SK-N-SH (cell line): ENCODE data around the gene CTTN.

ENCODE experiments used
- MEF2A ChIP-seq: IDR thresholded peaks from 2 replicates; pipeline ENCODE4 v1.4.0; 2012; ENCODE audit warnings: low read depth, borderline replicate concordance
- NRF1 ChIP-seq: IDR thresholded peaks from 2 replicates; pipeline ENCODE4 v1.6.1; 2012; ENCODE audit warnings: low read depth, mild to moderate bottlenecking, low read length
- TF ChIP-seq, protein P1 (sequence below): fragments of 200-600 bp; sonication (generic); IDR thresholded peaks from 2 replicates; pipeline ENCODE4 v1.6.1; 2017; ENCODE audit warnings: antibody characterized with exemption, mild to moderate bottlenecking, moderate library complexity
- TF ChIP-seq, protein P2 (sequence below): fragments of 150-350 bp; IDR thresholded peaks from 2 replicates; pipeline ENCODE4 v1.6.1; 2017; ENCODE audit warnings: antibody characterized with exemption, low read length, low read depth, borderline replicate concordance

DNA sequence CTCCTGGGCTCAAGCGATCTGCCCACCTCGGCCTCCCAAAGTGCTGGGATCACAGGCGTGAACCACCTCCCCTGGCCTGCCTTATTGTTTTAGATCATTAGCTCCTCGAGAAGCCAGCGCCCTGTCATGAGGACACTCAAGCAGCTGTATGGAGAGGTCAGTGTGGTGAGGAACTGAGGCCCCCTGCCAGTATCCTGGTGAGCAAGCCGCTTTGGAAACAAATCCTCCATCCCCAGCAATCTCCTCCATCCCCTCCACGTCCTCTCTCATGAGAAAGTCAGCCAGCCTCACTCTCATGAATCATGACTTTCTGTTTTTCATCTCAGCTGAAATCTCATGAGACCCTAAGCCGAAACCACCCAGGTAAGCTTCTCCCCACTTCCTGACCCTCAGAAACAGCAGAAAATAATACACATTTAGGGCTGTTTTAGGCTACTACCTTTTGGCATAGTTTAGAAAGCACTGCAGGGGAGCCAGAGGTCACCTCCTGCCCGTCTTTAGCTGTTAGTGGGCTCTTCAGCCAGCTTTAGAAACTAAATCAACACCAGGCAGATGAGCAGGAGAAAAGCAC lies 56.0 kb downstream of the CTTN start:
- no peak for TF ChIP-seq MEF2A
- TF ChIP-seq, protein P1, sequence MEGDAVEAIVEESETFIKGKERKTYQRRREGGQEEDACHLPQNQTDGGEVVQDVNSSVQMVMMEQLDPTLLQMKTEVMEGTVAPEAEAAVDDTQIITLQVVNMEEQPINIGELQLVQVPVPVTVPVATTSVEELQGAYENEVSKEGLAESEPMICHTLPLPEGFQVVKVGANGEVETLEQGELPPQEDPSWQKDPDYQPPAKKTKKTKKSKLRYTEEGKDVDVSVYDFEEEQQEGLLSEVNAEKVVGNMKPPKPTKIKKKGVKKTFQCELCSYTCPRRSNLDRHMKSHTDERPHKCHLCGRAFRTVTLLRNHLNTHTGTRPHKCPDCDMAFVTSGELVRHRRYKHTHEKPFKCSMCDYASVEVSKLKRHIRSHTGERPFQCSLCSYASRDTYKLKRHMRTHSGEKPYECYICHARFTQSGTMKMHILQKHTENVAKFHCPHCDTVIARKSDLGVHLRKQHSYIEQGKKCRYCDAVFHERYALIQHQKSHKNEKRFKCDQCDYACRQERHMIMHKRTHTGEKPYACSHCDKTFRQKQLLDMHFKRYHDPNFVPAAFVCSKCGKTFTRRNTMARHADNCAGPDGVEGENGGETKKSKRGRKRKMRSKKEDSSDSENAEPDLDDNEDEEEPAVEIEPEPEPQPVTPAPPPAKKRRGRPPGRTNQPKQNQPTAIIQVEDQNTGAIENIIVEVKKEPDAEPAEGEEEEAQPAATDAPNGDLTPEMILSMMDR: no peak
- TF ChIP-seq, protein P2, sequence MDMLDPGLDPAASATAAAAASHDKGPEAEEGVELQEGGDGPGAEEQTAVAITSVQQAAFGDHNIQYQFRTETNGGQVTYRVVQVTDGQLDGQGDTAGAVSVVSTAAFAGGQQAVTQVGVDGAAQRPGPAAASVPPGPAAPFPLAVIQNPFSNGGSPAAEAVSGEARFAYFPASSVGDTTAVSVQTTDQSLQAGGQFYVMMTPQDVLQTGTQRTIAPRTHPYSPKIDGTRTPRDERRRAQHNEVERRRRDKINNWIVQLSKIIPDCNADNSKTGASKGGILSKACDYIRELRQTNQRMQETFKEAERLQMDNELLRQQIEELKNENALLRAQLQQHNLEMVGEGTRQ: no peak
- TF ChIP-seq NRF1: no peak
